B cell (primary cell): Measurements from ENCODE around the gene LIME1. TPM values are rescaled to one million over a fixed set of nuclear protein-coding genes. Genes with fewer than 3 reads are reported as not detected.

Experiments used
- ATAC-seq: fragments of 200-7000 bp; cut with Tn5 transposase; one replicate; pipeline ENCODE4 v1.10.0; 2021; ENCODE audit warnings: low read depth, mild to moderate bottlenecking, moderate number of reproducible peaks, moderate library complexity
- CTCF ChIA-PET: fragments of 350-600 bp; sonication (Branson Sonifier 250); formaldehyde crosslinking; loops from one replicate; lab custom pipeline; 2021; ENCODE audit warnings: antibody characterized with exemption, inconsistent platforms; lab: Charles Lee
- POLR2A ChIA-PET: fragments of 350-600 bp; sonication (Branson Sonifier 250); formaldehyde crosslinking; loops from one replicate; lab custom pipeline; 2021; ENCODE audit warnings: antibody characterized with exemption; lab: Charles Lee
- DNase-seq: peaks from one replicate; pipeline ENCODE4 v3.0.0; 2013
- H2AFZ ChIP-seq: 2 replicates; pipeline ENCODE4 v1.6.1; 2012; ENCODE audit warnings: mild to moderate bottlenecking, low read depth, low read length; ENCODE audit not compliant: insufficient read depth, poor library complexity, severe bottlenecking
- H3K27ac ChIP-seq, 2 donors: 1 replicate in 1 of 2; 2 replicates in 1 of 2; pipeline ENCODE4 v1.5.1; 2012 to 2013; ENCODE audit warnings: low read length in 2 of 2, mild to moderate bottlenecking in 2 of 2, moderate library complexity in 1 of 2
- H3K27me3 ChIP-seq, 4 experiments: fragments of 200-600 bp in 1 of 4; sonication (generic) in 1 of 4; replicated peaks in 1 of 4; 1 replicate in 2 of 4; 2 replicates in 2 of 4; pipeline versions ENCODE4 v1.6.1 to v1.7.0; 2013 to 2016; ENCODE audit warnings: low read length in 3 of 4, mild to moderate bottlenecking in 2 of 4, mixed read lengths in 1 of 4, moderate library complexity in 1 of 4; ENCODE audit not compliant: insufficient read depth in 4 of 4, control insufficient read depth in 3 of 4; ENCODE audit errors: control extremely low read depth in 1 of 4
- H3K36me3 ChIP-seq, 2 experiments: replicated peaks in 1 of 2; 1 replicate in 1 of 2; 2 replicates in 1 of 2; pipeline versions ENCODE4 v1.6.1 to v1.7.1; 2013; ENCODE audit warnings: low read length in 1 of 2; ENCODE audit not compliant: insufficient read depth in 2 of 2, control insufficient read depth in 1 of 2; ENCODE audit errors: control extremely low read depth in 1 of 2, extremely low read depth in 1 of 2
- H3K4me1 ChIP-seq, 2 donors: fragments of 200-600 bp in 1 of 2; sonication (generic) in 1 of 2; 1 replicate in 1 of 2; 2 replicates in 1 of 2; pipeline versions ENCODE4 v1.5.1 to v1.6.1; 2013 to 2017; ENCODE audit warnings: low read length in 2 of 2; ENCODE audit not compliant: control insufficient read depth in 2 of 2, insufficient read depth in 2 of 2
- H3K4me2 ChIP-seq: replicated peaks from 2 replicates; pipeline ENCODE3; 2012; ENCODE audit warnings: mild to moderate bottlenecking, low read depth, low read length; ENCODE audit not compliant: poor library complexity, severe bottlenecking
- H3K4me3 ChIP-seq, 5 experiments: fragments of 200-600 bp in 1 of 5; sonication (generic) in 1 of 5; 1 replicate in 3 of 5; 2 replicates in 2 of 5; pipeline versions ENCODE4 v1.5.1 to v1.7.0; 2011 to 2016; ENCODE audit warnings: low read length in 4 of 5, mild to moderate bottlenecking in 4 of 5, low read depth in 2 of 5, control low read depth in 1 of 5, moderate library complexity in 1 of 5; ENCODE audit not compliant: insufficient read depth in 1 of 5; ENCODE audit errors: control extremely low read depth in 1 of 5, extremely low read depth in 1 of 5
- H3K79me2 ChIP-seq: fragments of 200-600 bp; sonication (generic); one replicate; pipeline ENCODE4 v1.6.0; 2016; ENCODE audit warnings: low read length; ENCODE audit not compliant: control insufficient read depth, insufficient read depth
- H3K9ac ChIP-seq: fragments of 200-600 bp; sonication (generic); 2 replicates; pipeline ENCODE4 v1.6.1; 2017; ENCODE audit warnings: mild to moderate bottlenecking, low read length, moderate library complexity
- H3K9me3 ChIP-seq, 3 donors: one replicate each; pipeline versions ENCODE4 v1.6.1 to v1.7.1; 2013; ENCODE audit warnings: low read length in 2 of 3; ENCODE audit not compliant: control insufficient read depth in 2 of 3, insufficient read depth in 1 of 3; ENCODE audit errors: control extremely low read depth in 1 of 3
- H4K20me1 ChIP-seq: 2 replicates; pipeline ENCODE4 v1.6.0; 2012; ENCODE audit warnings: mild to moderate bottlenecking, low read length; ENCODE audit not compliant: insufficient read depth, control insufficient read depth, poor library complexity, severe bottlenecking
- H3K27ac Mint-ChIP-seq: one replicate; pipeline ENCODE4 v1.8.0; 2021; ENCODE audit warnings: mixed read lengths
- H3K27me3 Mint-ChIP-seq: one replicate; pipeline ENCODE4 v1.8.0; 2021; ENCODE audit warnings: mixed read lengths
- H3K4me1 Mint-ChIP-seq: one replicate; pipeline ENCODE4 v1.8.0; 2021; ENCODE audit warnings: mixed read lengths
- H3K4me3 Mint-ChIP-seq: one replicate; pipeline ENCODE4 v1.8.0; 2021; ENCODE audit warnings: mixed read lengths
- H3K9me3 Mint-ChIP-seq: one replicate; pipeline ENCODE4 v1.8.0; 2022; ENCODE audit warnings: mixed read lengths; ENCODE audit not compliant: insufficient read depth
- CTCF ChIP-seq: fragments of 200-600 bp; IDR thresholded peaks from one replicate; pipeline ENCODE4 v1.8.0; 2022; ENCODE audit warnings: antibody characterized with exemption, mild to moderate bottlenecking
- EZH2 ChIP-seq: IDR thresholded peaks from 2 replicates; pipeline ENCODE4 v1.6.1; 2012; ENCODE audit warnings: borderline replicate concordance, low read depth, mild to moderate bottlenecking, moderate library complexity, low read length; ENCODE audit not compliant: insufficient read depth, poor library complexity, severe bottlenecking
- WGBS: methylation state at CpG from one replicate; pipeline ENCODE4 v1.1.5; 2013; ENCODE audit warnings: missing lambda C conversion rate; ENCODE audit not compliant: insufficient coverage; 5-methylcytosine and 5-hydroxymethylcytosine counted together
- intact Hi-C: fragments of 100-400 bp; cut with micrococcal nuclease; formaldehyde crosslinking; loops from one replicate; pipeline ENCODE4 v1.10.0; 2022
- polyA plus RNA-seq: library from polyadenylated mRNA; depleted of rRNA; stranded (reverse); fragments of >200 nt; gene quantifications from 2 replicates; pipeline ENCODE4 v1.2.3, GENCODE V29; 2012
- total RNA-seq, 2 donors: library from RNA; stranded (reverse); fragments of 120-200 nt in 1 of 2; gene quantifications; 1 replicate in 1 of 2; 2 replicates in 1 of 2; pipeline versions ENCODE4 v1.2.3 to v1.2.4, GENCODE V29; 2013 to 2022

The LIME1 gene
- total and polyA plus RNA-seq, 2 donors (not counting 1 experiment from before 2014, with no cell fraction given): 14.5 to 95.2 TPM

- ChIA-PET CTCF (no interaction called here), POLR2A (interaction anchor here (0.6 kb wide), 1 partner anchor 164 kb away, joined by 4 read pairs; no protein-coding TSS in a partner anchor)
- no peaks in the 10 kb centered on the region for H3K36me3 ChIP-seq
- H4K20me1 ChIP-seq: no peaks in the 10 kb centered on the region
- H3K4me1 ChIP-seq: peaks cover 0 to 14% of the 10 kb centered on the region in 2 donors
- Mint-ChIP-seq H3K4me1 (peaks cover 3% of the 10 kb centered on the region), H3K4me3 (no peak overlapping the region), H3K9me3 (no peaks in the 10 kb centered on the region), H3K27ac (no peak overlapping the region), H3K27me3 (no peaks in the 10 kb centered on the region)
- H3K9me3 ChIP-seq: no peaks in the 10 kb centered on the region
- TF ChIP-seq EZH2 (no peak), CTCF (no peak)
- H3K79me2 ChIP-seq: no peaks in the 10 kb centered on the region
- H3K27ac ChIP-seq: no peak overlapping the region
- WGBS: 93% methylated on average over 29 of the region's 29 CpGs
- intact Hi-C loops: no loop called here
- H3K9ac ChIP-seq: no peak overlapping the region
- ATAC-seq (no peak), DNase-seq (no peak)
- H2AFZ ChIP-seq: no peak overlapping the region
- no peak overlapping the region for H3K4me3 ChIP-seq
- peaks cover 0 to 2% (median 0%) of the 10 kb centered on the region in 4 experiments for H3K27me3 ChIP-seq
- peak overlapping the region; percentile 36 for H3K4me2 ChIP-seq
These were observed 48.9 kb upstream of the LIME1 start for GRCh38 chr20:63687419-63688178.
